Activated CD4-positive, alpha-beta T cell treated with anti-CD3 and anti-CD28 coated beads, Interleukin-2, amount 50 U/mL, for 16 hours (primary cell): Measurements from ENCODE around the gene SMAD4.
"Not testable (repeated sequence)": the region's sequence is repeated elsewhere in the genome, so short reads cannot be mapped to it uniquely, and the experiment has no call there.

ENCODE experiments used
- DNase-seq: peaks from one replicate; pipeline ENCODE4 v3.0.0-alpha.2; 2020

Gene SMAD4

GRCh38 chr18:51119976-51120375 is 90.0 kb downstream of the SMAD4 start:
- not testable (repeated sequence) for DNase-seq

GRCh38 chr18:51120809-51121596 is 91.0 kb downstream of the SMAD4 start:
- no peak for DNase-seq

DNA sequence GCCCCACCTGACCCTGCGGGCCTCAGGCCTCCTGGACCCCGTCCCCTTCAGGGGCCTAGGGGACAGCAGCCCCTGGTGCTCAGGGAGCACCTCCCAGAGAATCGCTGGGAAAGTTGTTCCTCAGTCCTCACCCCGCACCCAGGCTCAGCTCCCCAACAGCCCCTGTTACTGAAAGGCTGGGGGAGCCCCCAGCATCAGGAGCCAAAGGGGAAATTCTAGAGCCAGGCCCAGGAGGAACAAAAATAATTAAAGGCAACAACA is 91.5 kb downstream of the SMAD4 start:
- DNase-seq: no peak

- no peak for DNase-seq
Observed at GRCh38 chr18:51122266-51123045, 92.4 kb downstream of the SMAD4 start.

DNA sequence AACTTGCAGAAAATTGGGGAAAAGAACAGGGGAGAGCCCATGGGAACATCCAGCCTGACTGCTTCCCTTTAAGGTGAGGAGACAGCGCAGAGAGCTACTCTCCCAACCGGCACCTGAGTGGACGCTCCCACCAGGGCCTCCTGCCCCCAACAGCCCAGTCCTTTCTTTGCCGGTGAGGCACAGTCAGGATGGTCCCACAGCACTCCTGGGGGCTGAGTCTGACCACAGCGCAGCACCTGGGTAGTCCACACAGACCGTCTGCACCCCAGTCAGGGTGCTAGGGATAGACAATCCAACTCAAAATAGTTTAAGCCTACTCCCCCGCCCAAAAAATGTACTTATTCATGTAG is 93.0 kb downstream of the SMAD4 start:
- no peak for DNase-seq

DNA sequence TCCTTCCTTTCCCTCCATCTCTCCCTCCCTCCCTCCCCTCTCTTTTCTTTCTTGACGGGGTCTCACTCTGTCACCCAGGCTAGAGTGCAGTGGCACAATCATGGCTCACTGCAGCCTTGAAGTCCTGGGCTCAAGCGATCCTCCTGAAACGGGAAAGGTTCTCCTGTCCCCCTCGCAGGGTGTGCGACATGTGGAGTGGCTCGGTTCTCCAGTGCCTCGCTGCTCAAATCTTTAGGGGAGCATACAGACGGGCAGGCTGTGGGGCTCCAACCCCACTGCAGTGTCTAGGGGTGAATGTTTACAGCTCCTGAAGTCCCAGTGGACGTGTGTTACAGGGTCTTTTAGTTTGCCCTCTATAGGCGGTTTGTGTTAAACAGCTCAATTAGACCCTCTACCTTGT is 93.5 kb downstream of the SMAD4 start:
- no peak for DNase-seq

- DNase-seq: no peak
Observed at GRCh38 chr18:51123936-51124486, 94.0 kb downstream of the SMAD4 start.

DNA sequence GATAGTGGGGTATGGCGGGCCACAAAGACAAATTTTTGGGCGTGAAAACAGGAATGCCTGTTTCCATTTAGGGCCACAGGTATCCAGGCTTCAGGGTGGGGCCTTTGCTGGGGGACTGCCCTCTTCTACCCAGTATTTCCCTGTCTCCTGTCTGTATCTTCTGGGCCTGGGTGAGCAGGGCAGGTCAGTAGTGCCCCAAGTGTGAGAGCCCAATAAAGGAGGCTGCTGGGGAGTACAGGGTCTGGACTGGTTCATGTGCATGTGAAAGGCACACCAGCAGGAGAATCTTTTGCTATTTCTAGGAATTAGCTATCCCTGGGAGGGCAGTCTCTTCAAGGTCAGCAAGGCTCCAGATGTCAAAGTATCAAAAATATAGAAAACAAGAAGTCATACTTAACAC is 96.0 kb downstream of the SMAD4 start:
- no peak for DNase-seq

- no peak for DNase-seq
Observed at GRCh38 chr18:51127664-51128063, 97.7 kb downstream of the SMAD4 start.

GRCh38 chr18:51128533-51128932 is 98.5 kb downstream of the SMAD4 start:
- DNase-seq: no peak

DNA sequence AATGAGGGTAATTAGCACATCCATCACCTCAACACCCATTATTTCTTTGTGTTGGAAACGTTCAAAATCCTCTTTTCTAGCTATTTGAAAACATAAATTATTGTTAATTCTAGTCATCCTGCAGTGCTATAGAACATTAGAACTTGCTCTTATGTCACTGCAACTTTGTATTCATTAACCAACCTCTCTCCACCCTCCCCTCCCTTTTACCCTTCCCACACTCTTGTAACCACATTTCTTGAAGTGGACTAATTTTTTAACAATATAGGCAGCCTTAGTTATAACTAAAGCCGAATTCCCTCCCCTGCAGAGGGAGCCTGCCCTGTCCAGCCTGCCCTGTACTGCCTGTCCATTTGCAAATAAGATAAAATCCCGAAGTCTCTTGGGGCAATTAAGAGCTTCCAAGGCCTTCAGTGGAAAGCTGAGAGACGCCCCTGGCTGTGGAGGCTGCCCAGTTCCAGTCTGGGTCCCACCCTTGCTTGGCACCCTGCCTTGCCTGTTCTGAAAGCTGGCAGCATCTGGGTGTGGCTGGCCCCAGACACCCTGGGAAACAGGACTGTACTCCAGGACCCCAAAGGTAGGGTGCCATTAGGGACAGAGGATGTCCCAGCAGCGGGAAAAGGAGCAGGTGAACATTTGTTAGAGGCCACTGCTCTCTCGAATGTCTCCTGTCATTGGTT is 102.4 kb downstream of the SMAD4 start:
- no peak for DNase-seq

DNA sequence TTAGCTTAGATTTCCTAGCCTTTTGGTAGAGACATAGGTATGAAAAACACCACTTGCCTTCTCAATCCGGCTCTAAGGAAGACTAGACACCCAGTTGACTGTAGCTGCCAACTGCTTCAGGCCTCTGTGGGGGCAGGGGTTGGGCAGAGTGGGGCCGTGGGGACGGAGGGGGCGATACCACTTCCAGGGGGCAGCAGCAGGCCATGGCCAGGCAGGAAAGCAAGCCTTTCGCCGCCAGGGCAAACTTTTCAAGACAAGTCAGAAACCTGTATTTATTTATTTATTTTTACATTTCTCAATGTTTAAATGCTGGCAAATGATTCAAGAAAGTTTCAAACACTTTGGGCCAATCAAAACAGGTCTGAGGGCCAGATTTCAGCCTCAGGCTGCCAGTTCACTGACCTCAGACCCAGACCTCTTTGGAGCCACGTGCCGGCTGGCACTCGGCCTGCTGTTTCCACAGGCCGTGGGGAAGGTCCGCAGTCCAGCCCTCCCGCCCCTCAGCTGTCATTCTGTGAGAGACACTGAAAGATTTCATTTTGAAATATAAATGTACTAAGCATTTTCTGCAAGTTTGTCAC is 103.7 kb downstream of the SMAD4 start:
- DNase-seq: no peak
